K562 (cell line): ENCODE results near the gene VDAC1. TPM values are rescaled to one million over a fixed set of nuclear protein-coding genes. Genes with fewer than 3 reads are reported as not detected.

Source experiments
- ATAC-seq: fragments of 200-7000 bp; cut with Tn5 transposase; 3 replicates; pipeline ENCODE4 v1.9.1; 2020; ENCODE audit warnings: moderate library complexity
- BruUV-seq: library from RNA; stranded (reverse); fragments of 400-500 nt; replicated peaks from 2 replicates; lab custom pipeline; 2021; lab: Mats Ljungman, UMichigan
- CTCF ChIA-PET: fragments of 300-600 bp; formaldehyde crosslinking; extraction: SDS; loops from one replicate; lab custom pipeline; 2021; ENCODE audit warnings: low intra/inter-chr PET ratio; lab: Yijun Ruan, JAX
- POLR2A ChIA-PET: fragments of 300-600, 350-650 bp; sonication (Branson Sonifier 250); formaldehyde crosslinking; extraction: SDS; loops from one replicate; lab custom pipeline; 2021; ENCODE audit warnings: antibody characterized with exemption, inconsistent platforms; lab: Yijun Ruan, JAX
- DNase-seq, 4 experiments: peaks; one replicate each; pipeline versions ENCODE4 v3.0.0 to v3.0.0-alpha.2; 2011 to 2018; ENCODE audit warnings: low spot score in 3 of 4, mixed read lengths in 3 of 4; ENCODE audit errors: extremely low read depth in 1 of 4
- FAIRE-seq: peaks from 2 replicates; lab custom pipeline; 2011; peaks lifted over from hg19 to GRCh38; lab: Jason Lieb, UNC
- H2AFZ ChIP-seq: 2 replicates; pipeline ENCODE4 v1.6.0; 2011; ENCODE audit warnings: low read depth, low read length, control low read depth, inconsistent platforms
- H3K27ac ChIP-seq: fragments of 200-600 bp; 3 replicates; pipeline ENCODE4 v1.8.0; 2011; ENCODE audit warnings: low read depth, mild to moderate bottlenecking, control low read depth, inconsistent platforms, low read length, moderate library complexity, mixed read lengths; ENCODE audit errors: extremely low read depth
- H3K27me3 ChIP-seq, 2 experiments: fragments of 300-600 bp in 1 of 2; 2 replicates in 1 of 2; 3 replicates in 1 of 2; pipeline versions ENCODE4 v1.6.0 to v1.8.0; 2011; ENCODE audit warnings: inconsistent platforms in 2 of 2, low read length in 2 of 2, mild to moderate bottlenecking in 1 of 2, mixed read lengths in 1 of 2, moderate library complexity in 1 of 2; ENCODE audit not compliant: control insufficient read depth in 2 of 2, insufficient read depth in 2 of 2
- H3K36me3 ChIP-seq: fragments of 300-600 bp; 3 replicates; pipeline ENCODE4 v1.8.0; 2011; ENCODE audit warnings: mild to moderate bottlenecking, low read length, inconsistent platforms; ENCODE audit not compliant: control insufficient read depth, insufficient read depth
- H3K4me1 ChIP-seq, 2 experiments: fragments of 200-600 bp in 1 of 2; replicated peaks in 1 of 2; 2 replicates in 1 of 2; 3 replicates in 1 of 2; pipeline versions ENCODE4 v1.5.1 to v1.8.0; 2011; ENCODE audit warnings: inconsistent platforms in 2 of 2, low read length in 2 of 2, mild to moderate bottlenecking in 1 of 2, mixed read lengths in 1 of 2, moderate library complexity in 1 of 2; ENCODE audit not compliant: control insufficient read depth in 2 of 2, insufficient read depth in 2 of 2
- H3K4me2 ChIP-seq: 2 replicates; pipeline ENCODE4 v1.6.1; 2011; ENCODE audit warnings: low read length, control low read depth, inconsistent platforms, mixed read lengths; ENCODE audit not compliant: insufficient read depth
- H3K4me3 ChIP-seq: fragments of 200-600 bp; sonication (generic), shearing (Covaris generic); 2 replicates; pipeline ENCODE4 v1.5.1; 2016; ENCODE audit warnings: control low read depth, inconsistent platforms
- H3K79me2 ChIP-seq: fragments of 200-600 bp; 3 replicates; pipeline ENCODE4 v1.8.0; 2011; ENCODE audit warnings: low read length, inconsistent platforms; ENCODE audit not compliant: control insufficient read depth, insufficient read depth
- H3K9ac ChIP-seq, 2 experiments: 2 replicates each; pipeline versions ENCODE4 v1.6.0 to v1.6.1; 2011; ENCODE audit warnings: low read depth in 2 of 2, low read length in 2 of 2, control low read depth in 1 of 2, inconsistent platforms in 1 of 2, mild to moderate bottlenecking in 1 of 2, mixed read lengths in 1 of 2; ENCODE audit not compliant: insufficient read depth in 1 of 2
- H3K9me1 ChIP-seq: one replicate; pipeline ENCODE4 v1.6.0; 2011; ENCODE audit warnings: inconsistent platforms, mild to moderate bottlenecking, low read length, moderate library complexity; ENCODE audit not compliant: control insufficient read depth, insufficient read depth
- H3K9me3 ChIP-seq: replicated peaks from 2 replicates; pipeline ENCODE4 v1.5.1; 2011; ENCODE audit warnings: low read depth, low read length, inconsistent platforms; ENCODE audit not compliant: control insufficient read depth, insufficient read depth
- H4K20me1 ChIP-seq: replicated peaks from 2 replicates; pipeline ENCODE4 v1.6.1; 2011; ENCODE audit warnings: low read length, inconsistent platforms, mixed read lengths; ENCODE audit not compliant: control insufficient read depth, insufficient read depth
- ARHGAP35 ChIP-seq: fragments of 450-650 bp; IDR thresholded peaks from 2 replicates; pipeline ENCODE4 v1.6.1; 2018; ENCODE audit not compliant: partially characterized antibody
- CREM ChIP-seq: IDR thresholded peaks from 2 replicates; pipeline ENCODE4 v1.6.1; 2014; ENCODE audit warnings: antibody characterized with exemption, low read depth
- EGR1 ChIP-seq: fragments of 450-650 bp; conservative IDR thresholded peaks from 2 replicates; pipeline ENCODE4 v1.6.1; 2017; ENCODE audit warnings: mild to moderate bottlenecking
- FOXJ2 ChIP-seq: fragments of 200-800 bp; sonication (Bioruptor generic); IDR thresholded peaks from 2 replicates; pipeline ENCODE4 v1.6.1; 2016; ENCODE audit warnings: missing genetic modification characterization, missing compliant biosample characterization
- HMBOX1 ChIP-seq: sonication (generic); IDR thresholded peaks from 2 replicates; pipeline ENCODE4 v1.6.1; 2016
- IRF2 ChIP-seq: sonication (generic); formaldehyde crosslinking; IDR thresholded peaks from 2 replicates; pipeline ENCODE4 v1.8.1; 2022; ENCODE audit warnings: mild to moderate bottlenecking, missing genetic modification reagents
- TCF15 ChIP-seq: fragments of 250-450 bp; sonication (Bioruptor Pico); IDR thresholded peaks from 2 replicates; pipeline ENCODE4 v1.8.0; 2022; ENCODE audit warnings: moderate library complexity, mild to moderate bottlenecking, inconsistent platforms
- ZBTB49 ChIP-seq: sonication (generic); formaldehyde crosslinking; IDR thresholded peaks from 2 replicates; pipeline ENCODE4 v1.8.0; 2022; ENCODE audit warnings: missing genetic modification reagents, mild to moderate bottlenecking, borderline replicate concordance
- ZNF175 ChIP-seq: fragments of 200-800 bp; sonication (Bioruptor generic); IDR thresholded peaks from 2 replicates; pipeline ENCODE4 v1.6.1; 2016; ENCODE audit warnings: low read depth, mild to moderate bottlenecking, missing genetic modification characterization, missing compliant biosample characterization
- ZNF655 ChIP-seq: fragments of 250-450 bp; sonication (Bioruptor Pico); IDR thresholded peaks from 2 replicates; pipeline ENCODE4 v1.5.0; 2021
- WGBS: fragments of 100-300 bp; shearing (Covaris generic); methylation state at CpG from one replicate; pipeline ENCODE4 v1.1.6; 2016; ENCODE audit warnings: low coverage, mixed read lengths; ENCODE audit not compliant: insufficient coverage; ENCODE audit errors: missing lambda C conversion rate; 5-methylcytosine and 5-hydroxymethylcytosine counted together
- in situ Hi-C: fragments of 300-500 bp; cut with MboI; formaldehyde crosslinking; loops from 4 replicates; pipeline ENCODE4 v1.15.0; 2018; ENCODE audit warnings: inconsistent platforms, mixed read lengths
- intact Hi-C: fragments of 100-400 bp; cut with micrococcal nuclease; formaldehyde crosslinking; loops from 2 replicates; pipeline ENCODE4 v1.14.2; 2022
- polyA plus RNA-seq, 8 experiments: library from polyadenylated mRNA; depleted of rRNA in 4 of 8; stranded (reverse) in 5 of 8; unstranded in 3 of 8; fragments of >200 nt; fragmentation: Nextera tagmentation in 2 of 8; fragmentation: Illumina TruSeq in 1 of 8; extraction: Ambion mirVana in 2 of 8; extraction: Trizol in 1 of 8; gene quantifications; 2 replicates each; pipeline versions ENCODE4 v1.2.1 to v1.2.3, GENCODE V29; 2011 to 2014; ENCODE audit warnings: inconsistent platforms in 1 of 8, missing spikeins in 1 of 8
- total RNA-seq, 7 experiments: library from RNA; depleted of rRNA in 6 of 7; stranded (reverse); fragments of >200 nt in 6 of 7; fragmentation: Illumina TruSeq in 2 of 7; extraction: Trizol in 2 of 7; gene quantifications; 2 replicates each; pipeline versions ENCODE4 v1.2.1 to v1.2.3, GENCODE V29; 2011 to 2021; ENCODE audit warnings: low replicate concordance in 1 of 7

Gene VDAC1
- total and polyA plus RNA-seq, 9 of the 15 experiments (the other 6 are each of a cell fraction or from before 2014, with no cell fraction given): 168 to 366 (median 293) TPM

GRCh38 chr5:134038138-134038537, 33.4 kb upstream of the VDAC1 start:
- no TSS peak for BruUV-seq
- 28% methylated on average over 3 of the region's 3 CpGs for WGBS
- Histone ChIP-seq H3K9ac (no peak overlapping the region), H3K4me1 (peaks cover 0 to 3% of the 10 kb centered on the region in 2 experiments; a peak in 1 of 5 replicates), H3K36me3 (no peaks in the 10 kb centered on the region), H4K20me1 (no peaks in the 10 kb centered on the region), H3K4me2 (no peak overlapping the region), H3K79me2 (no peaks in the 10 kb centered on the region), H2AFZ (no peak overlapping the region), H3K27ac (no peak overlapping the region), H3K27me3 (peaks cover 3 to 34% of the 10 kb centered on the region in 2 experiments), H3K4me3 (no peak overlapping the region), H3K9me3 (no peaks in the 10 kb centered on the region), H3K9me1 (no peaks in the 10 kb centered on the region)
- TF ChIP-seq ZBTB49 (CRISPR knock-in tag) (no peak), FOXJ2 (tag) (no peak), IRF2 (CRISPR knock-in tag) (no peak), CREM (no peak), EGR1 (no peak), HMBOX1 (no peak), ZNF655 (CRISPR knock-in tag) (no peak), ZNF175 (CRISPR knock-in tag) (no peak), TCF15 (CRISPR knock-in tag) (no peak), ARHGAP35 (no peak)
- ATAC-seq (no peak), FAIRE-seq (no peak), DNase-seq (no peak)
- POLR2A ChIA-PET: no interaction called here
- intact Hi-C loops (no loop called here), in situ Hi-C loops (loop anchor here (25.0 kb wide), 1 partner anchor 549 kb away; no protein-coding TSS in a partner anchor)
- CTCF ChIA-PET: interaction anchor here (0.6 to 3.5 kb wide), 3 partner anchors 37 to 108 kb away, joined by 4 to 39 read pairs (median 22); no protein-coding TSS in a partner anchor
